ENCODE data around the gene CMTR1. TPM values are rescaled to one million over a fixed set of nuclear protein-coding genes. Genes with fewer than 3 reads are reported as not detected.
"Not testable (repeated sequence)": the region's sequence is repeated elsewhere in the genome, so short reads cannot be mapped to it uniquely, and the experiment has no call there.

The CMTR1 gene
- total RNA-seq, 1 experiment from 2014 or later = 34.8 TPM

DNA sequence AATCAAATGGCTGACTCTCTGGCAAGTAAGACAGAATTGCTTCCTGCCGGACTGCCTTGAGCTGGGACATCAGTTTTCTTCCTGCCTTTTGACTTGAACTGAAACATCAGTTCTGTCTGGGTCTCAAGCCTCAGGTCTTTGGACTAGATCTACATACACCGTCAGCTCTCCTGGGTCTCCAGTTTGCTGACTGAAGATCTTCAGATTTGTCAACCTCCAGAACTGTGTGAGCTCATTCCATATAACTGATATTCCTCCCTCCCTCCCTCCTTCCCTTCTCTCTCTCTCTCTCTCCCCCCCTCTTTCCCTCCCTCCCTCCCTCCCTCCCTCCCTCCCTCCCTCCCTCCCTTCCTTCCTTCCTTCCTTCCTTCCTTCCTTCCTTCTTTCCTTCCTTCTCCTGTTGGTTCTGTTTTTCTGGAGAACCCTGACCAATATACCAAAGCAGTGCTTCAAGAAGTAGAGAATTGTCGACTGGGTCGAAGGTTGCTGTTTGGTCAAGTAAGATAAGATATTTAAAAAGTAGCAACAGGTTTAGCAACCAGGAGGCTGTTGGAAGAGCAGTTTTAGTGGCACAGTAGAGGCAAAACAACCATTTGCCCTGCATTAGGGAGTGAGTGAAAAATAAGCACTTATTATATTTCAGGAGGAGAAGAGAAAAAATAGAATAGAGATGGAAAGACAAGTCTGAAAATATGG is 33.1 kb upstream of the CMTR1 start:
- Histone ChIP-seq H2BK12ac (ENCODE audit: insufficient read length, low read depth, low read length) (no peak overlapping the region), H4K5ac (ENCODE audit: insufficient read length, low read depth, low read length) (no peak overlapping the region), H3K27ac (ENCODE audit: insufficient read length, low read depth, low read length) (no peak overlapping the region), H3T11ph (ENCODE audit: low read length) (no peak overlapping the region), H3K18ac (ENCODE audit: insufficient read length, low read depth, low read length) (no peak overlapping the region), H2BK5ac (ENCODE audit: insufficient read length, low read length) (no peak overlapping the region), H4K8ac (replicated peaks; ENCODE audit: insufficient read length, low read depth, low read length) (no peak overlapping the region), H2AK5ac (ENCODE audit: insufficient read length, low read length) (no peak overlapping the region), H3K23me2 (ENCODE audit: insufficient read length, low read depth, low read length, poor library complexity, severe bottlenecking) (no peaks in the 10 kb centered on the region), H3K56ac (ENCODE audit: insufficient read length, low read depth, low read length) (no peak overlapping the region), H4K91ac (ENCODE audit: insufficient read length, low read depth, low read length) (no peak overlapping the region), H3K79me1 (ENCODE audit: insufficient read depth, low read depth, low read length, poor library complexity, severe bottlenecking) (no peaks in the 10 kb centered on the region), H3K9me3 (ENCODE audit: control insufficient read depth, low read depth, low read length) (no peaks in the 10 kb centered on the region), H2BK120ac (ENCODE audit: low read depth, low read length, poor library complexity, severe bottlenecking) (no peak overlapping the region), H3K27me3 (ENCODE audit: insufficient read depth, low read length) (no peaks in the 10 kb centered on the region), H4K20me1 (ENCODE audit: control insufficient read depth, insufficient read depth, insufficient read length) (no peaks in the 10 kb centered on the region), H3K9ac (ENCODE audit: extremely low read depth, insufficient read length, low read length) (no peak overlapping the region), H2BK20ac (ENCODE audit: low read depth, low read length, poor library complexity, severe bottlenecking) (no peak overlapping the region), H3K4ac (ENCODE audit: low read depth, low read length) (no peak overlapping the region), H3K23ac (ENCODE audit: insufficient read length, low read depth, low read length) (no peak overlapping the region), H2AFZ (ENCODE audit: low read length) (no peak overlapping the region), H3K4me1 (ENCODE audit: insufficient read depth, low read length) (no peaks in the 10 kb centered on the region), H3K14ac (ENCODE audit: insufficient read depth, low read length) (no peak overlapping the region), H3K4me2 (ENCODE audit: insufficient read depth, insufficient read length, low read length) (no peak overlapping the region), H3K79me2 (ENCODE audit: insufficient read depth, low read length) (no peaks in the 10 kb centered on the region), H2BK15ac (ENCODE audit: low read depth, low read length) (no peak overlapping the region)
- TF ChIP-seq, protein P1, sequence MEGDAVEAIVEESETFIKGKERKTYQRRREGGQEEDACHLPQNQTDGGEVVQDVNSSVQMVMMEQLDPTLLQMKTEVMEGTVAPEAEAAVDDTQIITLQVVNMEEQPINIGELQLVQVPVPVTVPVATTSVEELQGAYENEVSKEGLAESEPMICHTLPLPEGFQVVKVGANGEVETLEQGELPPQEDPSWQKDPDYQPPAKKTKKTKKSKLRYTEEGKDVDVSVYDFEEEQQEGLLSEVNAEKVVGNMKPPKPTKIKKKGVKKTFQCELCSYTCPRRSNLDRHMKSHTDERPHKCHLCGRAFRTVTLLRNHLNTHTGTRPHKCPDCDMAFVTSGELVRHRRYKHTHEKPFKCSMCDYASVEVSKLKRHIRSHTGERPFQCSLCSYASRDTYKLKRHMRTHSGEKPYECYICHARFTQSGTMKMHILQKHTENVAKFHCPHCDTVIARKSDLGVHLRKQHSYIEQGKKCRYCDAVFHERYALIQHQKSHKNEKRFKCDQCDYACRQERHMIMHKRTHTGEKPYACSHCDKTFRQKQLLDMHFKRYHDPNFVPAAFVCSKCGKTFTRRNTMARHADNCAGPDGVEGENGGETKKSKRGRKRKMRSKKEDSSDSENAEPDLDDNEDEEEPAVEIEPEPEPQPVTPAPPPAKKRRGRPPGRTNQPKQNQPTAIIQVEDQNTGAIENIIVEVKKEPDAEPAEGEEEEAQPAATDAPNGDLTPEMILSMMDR (conservative IDR thresholded peaks at IDR 0.05) = no peak
- H3K36me3 Mint-ChIP-seq (ENCODE audit: insufficient read depth in 1 of 3, low read depth in 3 of 3) = no peaks in the 10 kb centered on the region; a peak in 1 of 7 replicates
- no peak overlapping the region for H3K4me3 Mint-ChIP-seq
- no peaks in the 10 kb centered on the region for H3K9me3 Mint-ChIP-seq
- no CpG with 5 or more reads among the region's 4 CpGs for WGBS (ENCODE audit: extremely low coverage, insufficient read length, low lambda C conversion rate)
- no peak for DNase-seq
- no peaks in the 10 kb centered on the region for H3K4me1 Mint-ChIP-seq
- H3K27ac Mint-ChIP-seq = no peak overlapping the region
- peaks cover 19% of the 10 kb centered on the region for H3K27me3 Mint-ChIP-seq (ENCODE audit: low read depth)

DNA sequence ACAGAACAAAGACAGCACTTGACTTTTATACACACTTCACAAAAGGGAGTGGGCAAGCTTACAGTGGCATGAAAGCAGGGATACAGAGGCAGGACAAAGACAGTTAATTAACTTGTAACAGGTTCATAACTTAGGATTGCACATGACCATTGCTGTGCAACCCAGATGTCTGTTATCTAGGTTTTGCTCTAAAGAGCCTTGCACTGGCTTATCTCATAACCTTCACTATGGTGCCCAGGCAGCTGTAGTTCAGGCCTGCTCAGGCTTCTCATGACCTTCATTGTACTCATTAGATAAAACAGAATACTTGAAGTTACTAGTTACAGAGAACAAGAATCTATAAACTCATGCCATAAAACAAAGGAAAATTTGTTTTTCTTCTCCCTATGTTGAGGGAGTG is 31.4 kb upstream of the CMTR1 start:
- not testable (repeated sequence) for H3K4ac ChIP-seq (ENCODE audit: low read depth, low read length); H2AFZ ChIP-seq (ENCODE audit: low read length); H3K4me3 Mint-ChIP-seq; H3K4me1 ChIP-seq (ENCODE audit: insufficient read depth, low read length); H3K56ac ChIP-seq (ENCODE audit: insufficient read length, low read depth, low read length); H3K14ac ChIP-seq (ENCODE audit: insufficient read depth, low read length); H3K9me3 ChIP-seq (ENCODE audit: control insufficient read depth, low read depth, low read length); H4K8ac ChIP-seq (replicated peaks; ENCODE audit: insufficient read length, low read depth, low read length); H3K27me3 ChIP-seq (ENCODE audit: insufficient read depth, low read length); H3T11ph ChIP-seq (ENCODE audit: low read length); H3K23me2 ChIP-seq (ENCODE audit: insufficient read length, low read depth, low read length, poor library complexity, severe bottlenecking); H3K4me2 ChIP-seq (ENCODE audit: insufficient read depth, insufficient read length, low read length); H4K5ac ChIP-seq (ENCODE audit: insufficient read length, low read depth, low read length); H2BK120ac ChIP-seq (ENCODE audit: low read depth, low read length, poor library complexity, severe bottlenecking); H3K79me2 ChIP-seq (ENCODE audit: insufficient read depth, low read length); H3K27ac ChIP-seq (ENCODE audit: insufficient read length, low read depth, low read length); H2BK5ac ChIP-seq (ENCODE audit: insufficient read length, low read length); H2AK5ac ChIP-seq (ENCODE audit: insufficient read length, low read length); H3K79me1 ChIP-seq (ENCODE audit: insufficient read depth, low read depth, low read length, poor library complexity, severe bottlenecking); H3K18ac ChIP-seq (ENCODE audit: insufficient read length, low read depth, low read length); H2BK20ac ChIP-seq (ENCODE audit: low read depth, low read length, poor library complexity, severe bottlenecking); H3K4me1 Mint-ChIP-seq; H3K27ac Mint-ChIP-seq; DNase-seq; H4K91ac ChIP-seq (ENCODE audit: insufficient read length, low read depth, low read length); H3K9ac ChIP-seq (ENCODE audit: extremely low read depth, insufficient read length, low read length); H3K9me3 Mint-ChIP-seq; H3K36me3 Mint-ChIP-seq (ENCODE audit: insufficient read depth in 1 of 3, low read depth in 3 of 3); H2BK12ac ChIP-seq (ENCODE audit: insufficient read length, low read depth, low read length); H4K20me1 ChIP-seq (ENCODE audit: control insufficient read depth, insufficient read depth, insufficient read length); H3K23ac ChIP-seq (ENCODE audit: insufficient read length, low read depth, low read length); H2BK15ac ChIP-seq (ENCODE audit: low read depth, low read length)
- peaks cover 19% of the 10 kb centered on the region for H3K27me3 Mint-ChIP-seq (ENCODE audit: low read depth)

All from H9 (cell line).